HEK293 (cell line): ENCODE measurements around the gene RMP24.
A peak's percentile ranks its signal among the peaks of the same experiment; 100 is the strongest.

Experiments used
- KLF17 ChIP-seq: fragments of 450-650 bp; formaldehyde crosslinking; IDR thresholded peaks from 2 replicates; pipeline ENCODE4 v1.5.1; 2016; ENCODE audit warnings: missing biosample characterization, missing genetic modification characterization
- KLF9 ChIP-seq: fragments of 450-650 bp; formaldehyde crosslinking; IDR thresholded peaks from 2 replicates; pipeline ENCODE4 v1.5.1; 2016; ENCODE audit warnings: missing biosample characterization, missing genetic modification characterization, low read depth
- ZBTB7A ChIP-seq: fragments of 450-650 bp; formaldehyde crosslinking; IDR thresholded peaks from 2 replicates; pipeline ENCODE4 v1.5.1; 2016; ENCODE audit warnings: low read depth, missing biosample characterization, missing genetic modification characterization
- ZNF138 ChIP-seq: fragments of 450-650 bp; formaldehyde crosslinking; IDR thresholded peaks from 2 replicates; pipeline ENCODE4 v1.5.1; 2016; ENCODE audit warnings: missing biosample characterization, missing genetic modification characterization, borderline replicate concordance
- ZNF140 ChIP-seq: fragments of 450-650 bp; formaldehyde crosslinking; IDR thresholded peaks from 2 replicates; pipeline ENCODE4 v1.5.1; 2016; ENCODE audit warnings: missing biosample characterization, missing genetic modification characterization
- ZNF2 ChIP-seq: fragments of 450-650 bp; formaldehyde crosslinking; IDR thresholded peaks from 2 replicates; pipeline ENCODE4 v1.5.1; 2016; ENCODE audit warnings: missing biosample characterization, missing genetic modification characterization
- ZNF202 ChIP-seq: fragments of 450-650 bp; formaldehyde crosslinking; IDR thresholded peaks from 2 replicates; pipeline ENCODE4 v1.5.1; 2016; ENCODE audit warnings: missing biosample characterization, missing genetic modification characterization, borderline replicate concordance
- ZNF274 ChIP-seq, 2 experiments: fragments of 200-500 bp in 1 of 2; fragments of 450-650 bp in 1 of 2; sonication (Bioruptor generic) in 1 of 2; formaldehyde crosslinking in 1 of 2; IDR thresholded peaks; 2 replicates each; pipeline versions ENCODE4 v1.5.1 to v1.6.1; 2014 to 2016; ENCODE audit warnings: borderline replicate concordance in 1 of 2, inconsistent platforms in 1 of 2, low read length in 1 of 2, missing biosample characterization in 1 of 2, missing genetic modification characterization in 1 of 2
- ZNF335 ChIP-seq: fragments of 450-650 bp; formaldehyde crosslinking; conservative IDR thresholded peaks from 2 replicates; pipeline ENCODE4 v1.5.1; 2016; ENCODE audit warnings: missing biosample characterization, missing genetic modification characterization
- ZNF350 ChIP-seq: fragments of 450-650 bp; formaldehyde crosslinking; IDR thresholded peaks from 2 replicates; pipeline ENCODE4 v1.5.0; 2017; ENCODE audit warnings: missing biosample characterization, mild to moderate bottlenecking, missing genetic modification characterization
- ZNF366 ChIP-seq: fragments of 450-650 bp; formaldehyde crosslinking; conservative IDR thresholded peaks from 2 replicates; pipeline ENCODE4 v1.5.1; 2016; ENCODE audit warnings: missing biosample characterization, missing genetic modification characterization
- ZNF426 ChIP-seq: fragments of 450-650 bp; formaldehyde crosslinking; IDR thresholded peaks from 2 replicates; pipeline ENCODE4 v1.5.1; 2017; ENCODE audit warnings: missing biosample characterization, missing genetic modification characterization, mild to moderate bottlenecking, inconsistent platforms, moderate library complexity
- ZNF473 ChIP-seq: fragments of 450-650 bp; formaldehyde crosslinking; IDR thresholded peaks from 2 replicates; pipeline ENCODE4 v1.5.1; 2017; ENCODE audit warnings: missing biosample characterization, missing genetic modification characterization
- ZNF510 ChIP-seq: fragments of 450-650 bp; formaldehyde crosslinking; IDR thresholded peaks from 2 replicates; pipeline ENCODE4 v1.5.1; 2018; ENCODE audit warnings: mild to moderate bottlenecking, missing genetic modification characterization, missing biosample characterization; ENCODE audit not compliant: insufficient replicate concordance
- ZNF529 ChIP-seq: fragments of 450-650 bp; formaldehyde crosslinking; IDR thresholded peaks from 2 replicates; pipeline ENCODE4 v1.5.1; 2017; ENCODE audit warnings: missing genetic modification characterization, missing biosample characterization; ENCODE audit not compliant: insufficient replicate concordance
- ZNF558 ChIP-seq: fragments of 450-650 bp; formaldehyde crosslinking; IDR thresholded peaks from 2 replicates; pipeline ENCODE4 v1.5.1; 2016; ENCODE audit warnings: missing biosample characterization, missing genetic modification characterization
- ZNF561 ChIP-seq: fragments of 450-650 bp; IDR thresholded peaks from 2 replicates; pipeline ENCODE4 v1.5.1; 2018; ENCODE audit warnings: missing biosample characterization, missing genetic modification characterization, borderline replicate concordance
- ZNF585B ChIP-seq: fragments of 450-650 bp; formaldehyde crosslinking; IDR thresholded peaks from 2 replicates; pipeline ENCODE4 v1.5.1; 2016; ENCODE audit warnings: missing biosample characterization, missing genetic modification characterization
- ZNF596 ChIP-seq: fragments of 450-650 bp; IDR thresholded peaks from 2 replicates; pipeline ENCODE4 v1.5.0; 2018; ENCODE audit warnings: missing biosample characterization, mild to moderate bottlenecking, missing genetic modification characterization, moderate library complexity
- ZNF610 ChIP-seq: fragments of 450-650 bp; formaldehyde crosslinking; IDR thresholded peaks from 2 replicates; pipeline ENCODE4 v1.5.1; 2016; ENCODE audit warnings: missing biosample characterization, missing genetic modification characterization, borderline replicate concordance
- ZNF660 ChIP-seq: fragments of 450-650 bp; IDR thresholded peaks from 2 replicates; pipeline ENCODE4 v1.5.1; 2018; ENCODE audit warnings: missing biosample characterization, mild to moderate bottlenecking, missing genetic modification characterization
- TF ChIP-seq, protein P1 (sequence below): fragments of 450-650 bp; formaldehyde crosslinking; IDR thresholded peaks from 2 replicates; pipeline ENCODE4 v1.5.1; 2016; ENCODE audit warnings: missing biosample characterization, missing genetic modification characterization
- TF ChIP-seq, protein P2 (sequence below): fragments of 450-650 bp; formaldehyde crosslinking; IDR thresholded peaks from 2 replicates; pipeline ENCODE4 v1.5.1; 2016; ENCODE audit warnings: missing biosample characterization, missing genetic modification characterization
- TF ChIP-seq, protein P3 (sequence below): sonication (generic); formaldehyde crosslinking; IDR thresholded peaks from 2 replicates; pipeline ENCODE4 v1.8.1; 2022; ENCODE audit warnings: mild to moderate bottlenecking, moderate library complexity, missing genetic modification reagents
- TF ChIP-seq, protein P4 (sequence below): fragments of 450-650 bp; formaldehyde crosslinking; IDR thresholded peaks from 2 replicates; pipeline ENCODE4 v1.5.1; 2017; ENCODE audit warnings: missing biosample characterization, mild to moderate bottlenecking, missing genetic modification characterization, moderate library complexity
- TF ChIP-seq, protein P5 (sequence below): fragments of 450-650 bp; formaldehyde crosslinking; IDR thresholded peaks from 2 replicates; pipeline ENCODE4 v1.5.1; 2017; ENCODE audit warnings: missing biosample characterization, missing genetic modification characterization

Gene RMP24

DNA sequence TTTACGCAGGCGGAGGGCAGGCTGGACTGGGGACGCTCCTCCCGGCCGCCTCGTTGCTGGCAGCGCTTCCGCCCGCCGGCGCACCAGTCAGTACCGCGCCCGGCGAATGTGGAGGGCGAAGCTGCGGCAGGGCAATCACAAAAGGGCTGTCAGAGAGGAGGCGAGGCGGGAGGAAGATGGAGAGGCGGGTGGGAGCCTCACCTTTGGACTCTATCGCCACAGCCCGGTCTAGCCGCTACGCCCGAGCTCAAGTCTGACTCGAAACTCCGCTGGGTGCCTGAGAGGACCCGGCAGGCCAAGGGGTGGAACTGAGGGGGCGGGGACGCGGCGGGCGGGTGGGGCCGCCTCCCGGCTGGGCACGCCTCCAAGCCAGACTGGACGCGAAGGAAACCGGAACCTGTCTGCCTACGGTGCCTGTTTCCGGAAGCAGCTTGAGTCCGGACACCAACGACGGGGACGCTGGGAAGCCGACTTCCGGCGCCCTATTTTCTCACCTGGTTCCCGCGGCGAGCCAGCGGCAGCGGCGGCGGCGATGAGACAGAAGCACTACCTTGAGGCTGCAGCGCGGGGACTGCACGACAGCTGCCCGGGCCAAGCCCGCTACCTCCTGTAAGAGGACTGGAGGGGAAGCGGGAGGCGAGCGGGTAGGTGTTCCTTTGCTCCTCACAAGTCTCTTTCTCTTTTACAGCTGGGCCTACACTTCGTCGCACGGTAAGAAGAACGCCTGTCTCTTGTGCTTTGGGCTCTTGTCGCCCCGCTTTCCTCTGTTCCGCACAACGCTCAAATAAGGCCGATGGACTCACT lies at the start of gene RMP24 (continued):
- TF ChIP-seq ZNF558: no peak
- TF ChIP-seq ZNF660 (tag by site-specific recombination): peak; percentile 97
- TF ChIP-seq, protein P1, sequence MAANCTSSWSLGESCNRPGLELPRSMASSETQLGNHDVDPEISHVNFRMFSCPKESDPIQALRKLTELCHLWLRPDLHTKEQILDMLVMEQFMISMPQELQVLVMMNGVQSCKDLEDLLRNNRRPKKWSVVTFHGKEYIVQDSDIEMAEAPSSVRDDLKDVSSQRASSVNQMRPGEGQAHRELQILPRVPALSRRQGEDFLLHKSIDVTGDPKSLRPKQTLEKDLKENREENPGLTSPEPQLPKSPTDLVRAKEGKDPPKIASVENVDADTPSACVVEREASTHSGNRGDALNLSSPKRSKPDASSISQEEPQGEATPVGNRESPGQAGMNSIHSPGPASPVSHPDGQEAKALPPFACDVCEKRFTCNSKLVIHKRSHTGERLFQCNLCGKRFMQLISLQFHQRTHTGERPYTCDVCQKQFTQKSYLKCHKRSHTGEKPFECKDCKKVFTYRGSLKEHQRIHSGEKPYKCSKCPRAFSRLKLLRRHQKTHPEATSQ (tag by site-specific recombination): peak; percentile 34
- TF ChIP-seq ZNF202 (tag by site-specific recombination): no peak
- TF ChIP-seq, protein P2, sequence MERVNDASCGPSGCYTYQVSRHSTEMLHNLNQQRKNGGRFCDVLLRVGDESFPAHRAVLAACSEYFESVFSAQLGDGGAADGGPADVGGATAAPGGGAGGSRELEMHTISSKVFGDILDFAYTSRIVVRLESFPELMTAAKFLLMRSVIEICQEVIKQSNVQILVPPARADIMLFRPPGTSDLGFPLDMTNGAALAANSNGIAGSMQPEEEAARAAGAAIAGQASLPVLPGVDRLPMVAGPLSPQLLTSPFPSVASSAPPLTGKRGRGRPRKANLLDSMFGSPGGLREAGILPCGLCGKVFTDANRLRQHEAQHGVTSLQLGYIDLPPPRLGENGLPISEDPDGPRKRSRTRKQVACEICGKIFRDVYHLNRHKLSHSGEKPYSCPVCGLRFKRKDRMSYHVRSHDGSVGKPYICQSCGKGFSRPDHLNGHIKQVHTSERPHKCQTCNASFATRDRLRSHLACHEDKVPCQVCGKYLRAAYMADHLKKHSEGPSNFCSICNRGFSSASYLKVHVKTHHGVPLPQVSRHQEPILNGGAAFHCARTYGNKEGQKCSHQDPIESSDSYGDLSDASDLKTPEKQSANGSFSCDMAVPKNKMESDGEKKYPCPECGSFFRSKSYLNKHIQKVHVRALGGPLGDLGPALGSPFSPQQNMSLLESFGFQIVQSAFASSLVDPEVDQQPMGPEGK (tag by site-specific recombination): peak; percentile 80
- 0 out of 2 replicates have a peak, but pooled peaks have one; percentile 19 for TF ChIP-seq ZNF2 (tag by site-specific recombination)
- no peak for TF ChIP-seq ZNF596 (tag by site-specific recombination)
- peak; percentile 72; the same call in 1 of the 2 replicates for TF ChIP-seq KLF17
- no peak for TF ChIP-seq ZNF274 (IDR thresholded peaks at IDR 0.05; ENCODE audit: low read length)
- no peak for TF ChIP-seq ZNF274 (tag by site-specific recombination; IDR thresholded peaks at IDR 0.05; ENCODE audit: borderline replicate concordance)
- no peak for TF ChIP-seq ZNF529 (tag by site-specific recombination)
- TF ChIP-seq, protein P3, sequence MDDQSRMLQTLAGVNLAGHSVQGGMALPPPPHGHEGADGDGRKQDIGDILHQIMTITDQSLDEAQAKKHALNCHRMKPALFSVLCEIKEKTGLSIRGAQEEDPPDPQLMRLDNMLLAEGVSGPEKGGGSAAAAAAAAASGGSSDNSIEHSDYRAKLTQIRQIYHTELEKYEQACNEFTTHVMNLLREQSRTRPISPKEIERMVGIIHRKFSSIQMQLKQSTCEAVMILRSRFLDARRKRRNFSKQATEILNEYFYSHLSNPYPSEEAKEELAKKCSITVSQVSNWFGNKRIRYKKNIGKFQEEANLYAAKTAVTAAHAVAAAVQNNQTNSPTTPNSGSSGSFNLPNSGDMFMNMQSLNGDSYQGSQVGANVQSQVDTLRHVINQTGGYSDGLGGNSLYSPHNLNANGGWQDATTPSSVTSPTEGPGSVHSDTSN: peak; percentile 53; the same call in 1 of the 2 replicates
- TF ChIP-seq ZNF510 (tag by site-specific recombination): no peak
- TF ChIP-seq ZNF610 (tag by site-specific recombination): peak; percentile 79; the same call in 1 of the 2 replicates
- no peak for TF ChIP-seq ZNF426 (tag by site-specific recombination)
- TF ChIP-seq ZNF561 (tag by site-specific recombination): 0 out of 2 replicates have a peak, but pooled peaks have one; percentile 48
- TF ChIP-seq ZNF366 (tag by site-specific recombination): no peak
- TF ChIP-seq KLF9 (tag by site-specific recombination): peak; percentile 98
- TF ChIP-seq ZNF473 (tag by site-specific recombination): no peak
- peak; percentile 83 for TF ChIP-seq ZNF335
- TF ChIP-seq, protein P4, sequence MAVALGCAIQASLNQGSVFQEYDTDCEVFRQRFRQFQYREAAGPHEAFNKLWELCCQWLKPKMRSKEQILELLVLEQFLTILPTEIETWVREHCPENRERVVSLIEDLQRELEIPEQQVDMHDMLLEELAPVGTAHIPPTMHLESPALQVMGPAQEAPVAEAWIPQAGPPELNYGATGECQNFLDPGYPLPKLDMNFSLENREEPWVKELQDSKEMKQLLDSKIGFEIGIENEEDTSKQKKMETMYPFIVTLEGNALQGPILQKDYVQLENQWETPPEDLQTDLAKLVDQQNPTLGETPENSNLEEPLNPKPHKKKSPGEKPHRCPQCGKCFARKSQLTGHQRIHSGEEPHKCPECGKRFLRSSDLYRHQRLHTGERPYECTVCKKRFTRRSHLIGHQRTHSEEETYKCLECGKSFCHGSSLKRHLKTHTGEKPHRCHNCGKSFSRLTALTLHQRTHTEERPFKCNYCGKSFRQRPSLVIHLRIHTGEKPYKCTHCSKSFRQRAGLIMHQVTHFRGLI: no peak
- no peak for TF ChIP-seq ZNF140 (tag by site-specific recombination)
- TF ChIP-seq ZNF585B (tag by site-specific recombination): no peak
- TF ChIP-seq ZNF138 (tag by site-specific recombination): no peak
- TF ChIP-seq ZBTB7A (tag by site-specific recombination): no peak
- TF ChIP-seq, protein P5, sequence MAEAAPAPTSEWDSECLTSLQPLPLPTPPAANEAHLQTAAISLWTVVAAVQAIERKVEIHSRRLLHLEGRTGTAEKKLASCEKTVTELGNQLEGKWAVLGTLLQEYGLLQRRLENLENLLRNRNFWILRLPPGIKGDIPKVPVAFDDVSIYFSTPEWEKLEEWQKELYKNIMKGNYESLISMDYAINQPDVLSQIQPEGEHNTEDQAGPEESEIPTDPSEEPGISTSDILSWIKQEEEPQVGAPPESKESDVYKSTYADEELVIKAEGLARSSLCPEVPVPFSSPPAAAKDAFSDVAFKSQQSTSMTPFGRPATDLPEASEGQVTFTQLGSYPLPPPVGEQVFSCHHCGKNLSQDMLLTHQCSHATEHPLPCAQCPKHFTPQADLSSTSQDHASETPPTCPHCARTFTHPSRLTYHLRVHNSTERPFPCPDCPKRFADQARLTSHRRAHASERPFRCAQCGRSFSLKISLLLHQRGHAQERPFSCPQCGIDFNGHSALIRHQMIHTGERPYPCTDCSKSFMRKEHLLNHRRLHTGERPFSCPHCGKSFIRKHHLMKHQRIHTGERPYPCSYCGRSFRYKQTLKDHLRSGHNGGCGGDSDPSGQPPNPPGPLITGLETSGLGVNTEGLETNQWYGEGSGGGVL: peak; percentile 64
- 0 out of 2 replicates have a peak, but pooled peaks have one; percentile 18 for TF ChIP-seq ZNF350 (tag by site-specific recombination)
